Rectal smooth muscle tissue (tissue), 1 donor: ENCODE measurements around the gene CRIP2.
A peak's percentile ranks its signal among the peaks of the same experiment; 100 is the strongest.

Experiments
- H3K27ac ChIP-seq: one replicate; pipeline ENCODE4 v1.7.0; 2013; ENCODE audit warnings: low read depth, low read length, inconsistent platforms
- H3K27me3 ChIP-seq: one replicate; pipeline ENCODE4 v1.7.0; 2013; ENCODE audit warnings: low read length; ENCODE audit not compliant: control insufficient read depth, insufficient read depth
- H3K36me3 ChIP-seq: one replicate; pipeline ENCODE4 v1.7.0; 2013; ENCODE audit warnings: low read length; ENCODE audit not compliant: control insufficient read depth, insufficient read depth
- H3K4me1 ChIP-seq: one replicate; pipeline ENCODE4 v1.7.0; 2013; ENCODE audit warnings: low read length; ENCODE audit not compliant: control insufficient read depth, insufficient read depth
- H3K4me3 ChIP-seq: one replicate; pipeline ENCODE4 v1.7.0; 2013; ENCODE audit warnings: low read length
- H3K9ac ChIP-seq: one replicate; pipeline ENCODE4 v1.7.0; 2013; ENCODE audit warnings: low read length

The CRIP2 gene, protein sequence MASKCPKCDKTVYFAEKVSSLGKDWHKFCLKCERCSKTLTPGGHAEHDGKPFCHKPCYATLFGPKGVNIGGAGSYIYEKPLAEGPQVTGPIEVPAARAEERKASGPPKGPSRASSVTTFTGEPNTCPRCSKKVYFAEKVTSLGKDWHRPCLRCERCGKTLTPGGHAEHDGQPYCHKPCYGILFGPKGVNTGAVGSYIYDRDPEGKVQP

DNA sequence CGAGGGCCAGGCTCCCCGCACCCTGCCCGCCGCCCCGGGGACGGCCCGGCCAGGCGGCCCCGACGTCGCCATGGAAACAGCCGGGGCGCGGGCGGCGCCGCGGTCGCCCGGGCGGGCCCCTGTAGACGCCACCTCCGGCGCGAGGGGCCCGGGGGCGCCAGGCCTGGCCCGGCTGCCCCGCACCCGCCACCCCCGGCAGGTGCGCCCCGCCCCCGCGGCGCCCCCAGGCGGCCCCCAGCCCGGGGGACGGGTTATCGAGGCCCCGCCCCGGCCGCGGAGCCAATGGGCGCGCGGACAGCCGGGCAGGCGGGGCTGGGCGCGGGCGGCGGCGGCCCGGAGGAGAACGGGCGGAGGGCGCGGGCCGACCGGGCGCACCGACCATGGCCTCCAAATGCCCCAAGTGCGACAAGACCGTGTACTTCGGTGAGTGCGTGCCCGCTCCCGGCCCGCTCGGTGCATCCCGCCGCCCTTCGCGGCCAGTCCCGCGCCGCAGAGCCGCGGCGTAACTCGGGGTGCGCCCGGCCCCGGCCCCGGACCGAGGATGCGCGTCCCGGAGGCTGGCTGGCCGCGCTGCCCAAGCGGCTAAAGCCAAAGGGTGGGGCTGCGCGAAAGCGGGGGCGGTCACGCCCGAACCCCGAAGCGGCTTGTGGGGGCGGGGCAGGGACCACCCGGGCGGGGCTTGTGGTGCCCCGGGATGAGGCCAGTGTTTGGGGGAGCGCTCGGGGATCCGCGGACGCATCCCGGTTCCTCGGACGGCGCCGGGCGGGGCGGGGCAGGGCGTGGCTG, at the start of gene CRIP2:
TSS of gene CRIP2 (plus strand) at position 339 of the 786 bp plus-strand sequence. CDS start at position 381, 42 bp downstream.
- peak within 1 kb of the TSS; percentile 82 for H3K27ac ChIP-seq
- H3K9ac ChIP-seq = peak within 1 kb of the TSS; percentile 3
- H3K27me3 ChIP-seq = peaks cover 13% of the 10 kb centered on the region
- H3K4me3 ChIP-seq = peak within 1 kb of the TSS; percentile 61
- no peaks in the 10 kb centered on the region for H3K36me3 ChIP-seq
- peaks cover 5% of the 10 kb centered on the region for H3K4me1 ChIP-seq

DNA sequence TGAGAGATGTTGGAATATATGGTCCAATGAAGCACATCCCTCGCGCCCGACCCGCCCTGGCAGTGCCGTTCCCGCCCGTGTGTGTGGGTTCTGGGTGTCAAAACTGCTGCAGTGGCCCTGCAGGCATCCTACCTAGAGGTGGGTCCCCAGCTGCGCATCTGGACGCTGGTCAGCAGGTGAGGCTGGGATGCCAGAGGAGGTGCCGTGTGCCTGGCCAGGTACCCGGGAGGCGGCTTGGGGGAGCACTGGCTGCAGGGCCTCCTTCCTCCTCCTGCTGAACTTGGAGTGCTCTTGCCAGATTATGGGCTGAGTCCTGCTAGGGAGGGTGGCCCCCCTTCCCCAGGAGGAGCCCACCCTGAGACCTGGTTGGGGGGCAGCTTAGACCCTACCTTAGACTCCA, 49.8 kb upstream of the CRIP2 start:
- Histone ChIP-seq H3K9ac (no peak overlapping the region), H3K4me3 (no peak overlapping the region), H3K27me3 (no peaks in the 10 kb centered on the region), H3K4me1 (peaks cover 9% of the 10 kb centered on the region), H3K36me3 (no peaks in the 10 kb centered on the region), H3K27ac (no peak overlapping the region)

DNA sequence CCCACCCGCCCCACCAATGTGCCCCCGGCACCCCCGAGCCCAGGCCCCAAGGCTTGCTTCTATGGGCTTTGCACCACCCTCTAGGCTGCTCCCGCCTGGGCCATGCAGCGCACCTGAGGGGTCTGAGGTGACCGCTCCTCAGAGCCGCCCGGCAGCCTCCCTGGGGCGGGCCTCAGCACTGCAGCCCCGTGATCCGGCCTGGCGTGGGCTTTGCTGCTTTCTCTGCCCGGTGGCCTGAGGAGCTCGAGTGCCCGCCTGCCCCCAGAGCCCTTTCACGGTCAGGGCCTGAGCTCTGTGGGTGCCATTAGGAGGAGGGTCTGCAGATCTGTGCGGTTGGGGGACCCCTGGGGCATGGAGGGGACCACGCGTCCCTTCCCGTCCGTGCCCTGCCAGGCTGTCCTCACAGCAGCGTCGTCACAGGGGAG, 48.8 kb upstream of the CRIP2 start:
- Histone ChIP-seq H3K4me1 (peaks cover 7% of the 10 kb centered on the region), H3K9ac (no peak overlapping the region), H3K27ac (no peak overlapping the region), H3K4me3 (no peak overlapping the region), H3K36me3 (no peaks in the 10 kb centered on the region), H3K27me3 (no peaks in the 10 kb centered on the region)

DNA sequence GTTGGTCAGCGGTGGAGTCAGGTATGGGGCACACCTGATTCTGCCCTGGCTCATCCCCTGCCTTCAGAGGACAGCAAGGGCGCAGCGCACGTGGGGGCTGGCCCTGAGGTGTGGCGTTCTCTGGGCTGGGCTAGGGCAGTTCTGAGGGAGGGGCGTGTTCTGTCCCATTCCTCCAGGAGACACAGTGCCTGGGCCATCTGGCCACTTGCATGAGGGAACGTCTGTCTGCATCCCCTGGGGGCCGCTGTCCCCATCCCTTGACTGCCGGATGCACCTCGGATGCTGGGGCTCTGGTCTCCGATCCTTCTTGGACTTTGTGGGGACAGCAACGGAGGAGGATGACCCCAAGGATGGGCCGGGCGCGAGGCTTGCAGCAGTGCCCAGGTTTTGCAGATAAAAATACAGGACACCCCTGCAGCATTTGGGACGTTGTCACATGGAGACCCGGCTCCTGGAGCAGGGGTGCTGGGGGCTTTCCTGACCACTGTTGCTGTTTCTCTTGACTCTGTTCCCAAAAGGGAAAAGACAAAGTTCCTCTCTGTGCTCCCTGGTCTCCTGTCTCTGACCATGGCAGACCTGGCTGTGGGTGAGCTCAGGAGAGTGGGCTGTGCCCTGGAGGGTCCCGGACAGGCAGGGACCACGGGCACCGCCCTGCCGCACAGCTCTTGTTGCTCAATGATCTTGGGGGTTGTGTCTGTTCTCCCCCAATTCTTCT, 48.0 kb upstream of the CRIP2 start:
- Histone ChIP-seq H3K9ac (no peak overlapping the region), H3K36me3 (no peaks in the 10 kb centered on the region), H3K4me3 (no peak overlapping the region), H3K27me3 (no peaks in the 10 kb centered on the region), H3K4me1 (peaks cover under 1% of the 10 kb centered on the region), H3K27ac (no peak overlapping the region)

DNA sequence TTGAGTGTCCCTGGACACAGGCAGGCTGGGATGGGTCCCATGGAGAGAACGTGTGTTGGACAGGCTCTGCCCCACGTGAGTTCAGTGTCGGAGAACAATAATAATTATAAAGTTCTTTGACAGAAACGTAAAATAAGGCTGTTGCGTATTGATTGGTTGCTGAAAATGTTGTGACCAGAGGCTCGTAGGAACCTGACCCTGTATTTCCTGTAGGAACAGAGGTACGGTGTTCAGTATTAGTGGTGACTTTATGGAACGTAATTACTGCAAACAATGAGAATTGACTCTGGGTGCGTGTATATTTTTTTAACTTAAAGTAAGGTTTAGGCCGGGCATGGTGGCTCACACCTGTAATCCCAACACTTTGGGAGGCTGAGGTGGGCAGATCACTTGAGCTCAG, 47.2 kb upstream of the CRIP2 start:
- Histone ChIP-seq H3K4me1 (no peaks in the 10 kb centered on the region), H3K27ac (no peak overlapping the region), H3K9ac (no peak overlapping the region), H3K36me3 (no peaks in the 10 kb centered on the region), H3K4me3 (no peak overlapping the region), H3K27me3 (no peaks in the 10 kb centered on the region)

DNA sequence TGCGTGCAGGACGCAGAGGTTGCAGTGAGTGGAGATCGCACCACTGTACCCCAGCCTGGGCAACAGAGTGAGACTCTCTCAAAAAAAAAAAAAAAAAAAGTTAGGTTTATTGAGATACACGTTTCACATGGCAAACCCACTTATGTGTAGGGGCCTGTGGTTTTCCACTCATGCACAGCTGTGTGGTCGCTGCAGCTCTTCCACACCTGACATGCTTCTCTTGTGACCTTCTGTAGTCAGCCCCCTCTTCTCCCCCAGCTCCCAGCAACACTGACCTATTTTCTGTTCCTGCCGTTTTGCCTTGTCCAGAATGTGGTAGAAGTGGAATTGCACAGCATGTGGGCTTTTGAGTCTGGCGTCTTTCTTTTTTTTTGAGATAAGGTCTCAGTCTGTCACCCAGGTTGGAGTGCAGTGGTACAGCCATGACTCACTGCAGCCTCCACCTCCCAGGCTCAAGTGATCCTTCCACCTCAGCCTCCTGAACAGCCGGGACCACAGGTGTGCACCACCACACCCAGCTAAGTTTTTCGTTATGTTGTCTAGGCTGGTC, 46.6 kb upstream of the CRIP2 start:
- H3K9ac ChIP-seq = no peak overlapping the region
- H3K27ac ChIP-seq = no peak overlapping the region
- no peaks in the 10 kb centered on the region for H3K27me3 ChIP-seq
- no peak overlapping the region for H3K4me3 ChIP-seq
- no peaks in the 10 kb centered on the region for H3K4me1 ChIP-seq
- no peaks in the 10 kb centered on the region for H3K36me3 ChIP-seq

DNA sequence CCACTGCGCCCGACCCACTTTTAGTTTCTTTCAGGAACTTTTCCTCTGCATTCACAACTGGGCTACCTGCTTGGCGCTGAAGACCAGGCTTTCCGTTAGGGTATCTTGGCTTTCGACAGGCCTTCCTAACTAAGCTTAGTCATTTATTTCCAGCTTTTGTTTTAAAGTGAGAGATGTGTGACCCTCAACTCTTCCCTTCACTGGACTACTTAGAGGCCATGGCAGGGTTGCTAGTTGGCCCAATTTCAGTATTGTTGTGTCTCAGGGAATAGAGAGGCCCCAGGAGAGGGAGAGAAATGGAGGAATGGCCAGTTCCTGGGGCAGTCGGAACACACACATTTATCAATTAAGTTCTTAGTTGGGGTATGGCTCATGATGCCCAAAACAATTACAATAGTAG, 44.6 kb upstream of the CRIP2 start:
- no peak overlapping the region for H3K27ac ChIP-seq
- no peak overlapping the region for H3K9ac ChIP-seq
- H3K4me1 ChIP-seq = no peaks in the 10 kb centered on the region
- no peaks in the 10 kb centered on the region for H3K27me3 ChIP-seq
- no peak overlapping the region for H3K4me3 ChIP-seq
- H3K36me3 ChIP-seq = no peaks in the 10 kb centered on the region

DNA sequence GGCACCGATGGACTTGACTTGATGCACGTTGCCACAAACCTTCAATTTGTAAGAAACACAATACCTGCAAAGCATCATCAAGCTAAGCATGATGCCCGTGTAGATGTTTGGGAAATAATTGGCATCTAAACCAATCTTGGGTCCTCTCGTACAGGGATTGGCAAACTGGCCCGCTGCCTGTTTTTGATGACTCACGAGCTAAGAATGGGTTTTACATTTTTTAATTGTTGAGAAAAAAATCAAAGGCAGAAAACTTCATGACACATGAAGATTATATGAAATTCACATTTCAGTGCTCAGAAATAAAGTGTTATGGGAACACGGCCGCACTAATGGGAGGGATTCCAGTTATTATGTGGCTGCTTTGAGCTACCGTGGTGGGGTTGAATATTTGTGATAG, 44.1 kb upstream of the CRIP2 start:
- no peaks in the 10 kb centered on the region for H3K36me3 ChIP-seq
- no peak overlapping the region for H3K4me3 ChIP-seq
- no peak overlapping the region for H3K27ac ChIP-seq
- H3K9ac ChIP-seq = no peak overlapping the region
- H3K4me1 ChIP-seq = no peaks in the 10 kb centered on the region
- no peaks in the 10 kb centered on the region for H3K27me3 ChIP-seq

DNA sequence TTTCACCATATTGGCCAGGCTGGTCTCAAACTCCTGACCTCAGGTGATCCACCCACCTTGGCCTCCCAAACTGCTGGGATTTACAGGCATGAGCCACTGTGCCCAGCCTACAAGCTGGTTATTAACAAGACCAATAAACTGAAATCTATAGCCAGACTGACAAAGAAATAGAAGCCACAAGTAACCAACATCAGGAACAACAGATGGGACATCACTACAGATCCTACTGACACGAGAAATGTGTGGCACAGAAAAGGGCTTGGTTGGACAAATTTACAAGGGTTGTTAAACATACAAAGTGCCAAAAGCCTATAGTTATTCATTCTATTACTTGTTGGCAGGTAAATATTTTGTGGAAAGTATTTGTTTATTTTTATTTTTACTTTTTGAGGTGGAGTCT, 43.4 kb upstream of the CRIP2 start:
- no peaks in the 10 kb centered on the region for H3K27me3 ChIP-seq
- H3K4me1 ChIP-seq = no peaks in the 10 kb centered on the region
- H3K27ac ChIP-seq = no peak overlapping the region
- H3K4me3 ChIP-seq = no peak overlapping the region
- H3K9ac ChIP-seq = no peak overlapping the region
- H3K36me3 ChIP-seq = no peaks in the 10 kb centered on the region

DNA sequence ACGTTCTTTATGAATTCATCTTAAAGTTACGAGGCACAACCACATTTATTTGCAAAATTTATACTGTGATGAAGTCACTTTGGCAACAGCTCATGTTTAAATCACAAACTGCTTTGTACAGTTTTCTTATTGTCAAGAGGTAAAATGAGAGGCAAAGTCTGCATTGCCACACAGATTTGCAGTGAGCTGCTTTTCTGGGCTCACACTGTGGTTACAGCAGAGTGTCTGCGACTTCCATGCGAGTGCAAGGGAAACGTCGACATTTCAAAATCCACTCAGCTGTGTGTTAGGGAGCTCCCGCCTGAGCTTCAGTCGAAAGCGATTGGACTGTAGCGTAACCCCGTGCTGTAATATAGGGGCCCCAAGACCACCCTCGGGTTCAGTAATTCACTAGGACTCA, 42.0 kb upstream of the CRIP2 start:
- H3K36me3 ChIP-seq = no peaks in the 10 kb centered on the region
- no peak overlapping the region for H3K9ac ChIP-seq
- H3K27ac ChIP-seq = no peak overlapping the region
- no peaks in the 10 kb centered on the region for H3K4me1 ChIP-seq
- H3K27me3 ChIP-seq = no peaks in the 10 kb centered on the region
- no peak overlapping the region for H3K4me3 ChIP-seq

DNA sequence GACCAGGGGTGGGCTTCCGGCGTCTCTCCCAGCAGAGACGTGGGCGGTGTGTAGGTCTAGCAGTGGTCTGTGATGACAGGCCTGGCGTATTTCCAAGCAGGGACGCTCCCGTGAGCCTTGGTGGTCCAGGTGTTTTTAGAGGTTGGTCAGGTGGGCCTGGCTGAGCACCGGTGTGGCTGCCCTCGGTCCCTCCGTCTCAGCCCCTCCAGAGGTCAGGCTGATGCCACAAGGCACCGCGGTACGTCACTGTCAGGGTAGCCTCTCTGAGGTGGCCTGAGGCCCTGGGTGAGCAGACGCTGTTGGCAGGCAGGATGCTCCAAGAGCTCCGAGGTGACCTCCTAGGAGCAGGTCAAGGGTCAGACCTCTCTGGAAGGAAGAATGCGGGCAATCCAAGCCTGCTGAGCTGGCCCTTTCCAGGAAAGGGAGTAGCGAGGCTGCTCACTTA, 41.4 kb upstream of the CRIP2 start:
- Histone ChIP-seq H3K4me3 (no peak overlapping the region), H3K27ac (no peak overlapping the region), H3K27me3 (no peaks in the 10 kb centered on the region), H3K9ac (no peak overlapping the region), H3K4me1 (no peaks in the 10 kb centered on the region), H3K36me3 (no peaks in the 10 kb centered on the region)

DNA sequence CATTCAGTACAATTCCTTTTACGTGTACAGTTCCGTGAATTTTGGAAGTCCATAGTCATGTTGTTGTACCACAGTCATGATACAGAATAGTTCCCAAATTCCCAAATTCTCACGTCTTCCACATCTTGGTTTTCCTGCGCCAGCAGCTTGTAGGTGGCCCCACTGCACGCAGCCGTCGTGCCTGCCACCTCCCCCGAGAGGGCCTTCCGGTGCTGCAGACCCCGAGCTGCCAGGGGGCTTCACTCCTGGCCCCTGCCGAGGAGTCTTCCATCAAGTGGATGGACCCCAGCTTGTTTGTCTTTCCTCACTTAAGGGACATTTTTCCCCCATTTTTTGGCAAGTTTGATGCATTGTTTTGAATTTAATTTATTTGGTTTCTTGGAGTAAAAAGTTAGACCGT, 38.2 kb upstream of the CRIP2 start:
- Histone ChIP-seq H3K27ac (no peak overlapping the region), H3K27me3 (no peaks in the 10 kb centered on the region), H3K36me3 (peaks cover 2% of the 10 kb centered on the region), H3K9ac (no peak overlapping the region), H3K4me3 (no peak overlapping the region), H3K4me1 (no peaks in the 10 kb centered on the region)
